HCT116 (cell line): Measurements from ENCODE around the gene FAM13C. TPM values are rescaled to one million over a fixed set of nuclear protein-coding genes. Genes with fewer than 3 reads are reported as not detected.

Experiments
- ATAC-seq: fragments of 200-7000 bp; cut with Tn5 transposase; 2 replicates; pipeline ENCODE4 v1.9.1; 2020; ENCODE audit warnings: mild to moderate bottlenecking, moderate library complexity
- BruUV-seq: library from RNA; stranded (reverse); fragments of 400-500 nt; replicated peaks from 2 replicates; lab custom pipeline; 2021; lab: Mats Ljungman, UMichigan
- CTCF ChIA-PET: fragments of 300-600 bp; sonication (Branson Sonifier 250); formaldehyde crosslinking; loops from one replicate; lab custom pipeline; 2021; ENCODE audit warnings: antibody characterized with exemption; lab: Charles Lee
- POLR2A ChIA-PET: fragments of 300-600, 350-600 bp; sonication (Branson Sonifier 250); formaldehyde crosslinking; loops from one replicate; lab custom pipeline; 2021; ENCODE audit warnings: antibody characterized with exemption; lab: Charles Lee
- RAD21 ChIA-PET, 2 experiments: fragments of 300-600 bp; sonication (Branson Sonifier 250); formaldehyde crosslinking; loops; one replicate each; lab custom pipeline; 2023; ENCODE audit warnings: low total read pairs in 2 of 2; ENCODE audit not compliant: uncharacterized antibody in 2 of 2, unreplicated experiment in 2 of 2, low non-redundant PET in 1 of 2; lab: Charles Lee
- DNase-seq: peaks from one replicate; pipeline ENCODE4 v3.0.0-alpha.2; 2010; ENCODE audit warnings: low read depth, low spot score
- H2AFZ ChIP-seq: fragments of 200-600 bp; shearing (Covaris generic), sonication (generic); 2 replicates; pipeline ENCODE4 v1.6.1; 2017; ENCODE audit warnings: low read depth, mixed run types, mixed read lengths, antibody characterized with exemption, low read length; ENCODE audit not compliant: poor library complexity, severe bottlenecking
- H3K27ac ChIP-seq: 2 replicates; pipeline ENCODE4 v1.5.1; 2012; ENCODE audit warnings: low read depth, low read length
- H3K27me3 ChIP-seq: fragments of 200-600 bp; sonication (generic); 2 replicates; pipeline ENCODE4 v1.6.1; 2016; ENCODE audit warnings: mixed run types, low read length, mixed read lengths; ENCODE audit not compliant: insufficient read depth
- H3K36me3 ChIP-seq, 2 experiments: fragments of 200-500 bp in 1 of 2; fragments of 200-600 bp in 1 of 2; sonication (Bioruptor generic) in 1 of 2; sonication (generic) in 1 of 2; 2 replicates each; pipeline versions ENCODE4 v1.5.1 to v1.6.1; 2014 to 2016; ENCODE audit warnings: low read length in 2 of 2, inconsistent platforms in 1 of 2, mixed read lengths in 1 of 2, mixed run types in 1 of 2; ENCODE audit not compliant: insufficient read depth in 2 of 2, control insufficient read depth in 1 of 2
- H3K4me1 ChIP-seq, 2 experiments: fragments of 200-600 bp in 1 of 2; sonication (generic) in 1 of 2; 2 replicates each; pipeline versions ENCODE4 v1.5.1 to v1.6.1; 2012 to 2017; ENCODE audit warnings: low read length in 2 of 2, inconsistent platforms in 1 of 2, mild to moderate bottlenecking in 1 of 2, mixed read lengths in 1 of 2, mixed run types in 1 of 2, moderate library complexity in 1 of 2; ENCODE audit not compliant: insufficient read depth in 2 of 2, control insufficient read depth in 1 of 2
- H3K4me2 ChIP-seq: fragments of 200-600 bp; sonication (generic); 2 replicates; pipeline ENCODE4 v1.6.1; 2017; ENCODE audit warnings: mixed run types, low read length, mixed read lengths
- H3K4me3 ChIP-seq, 2 experiments: fragments of 200-600 bp in 1 of 2; sonication (generic) in 1 of 2; replicated peaks in 1 of 2; 2 replicates each; pipeline ENCODE4 v1.5.1; 2011 to 2016; ENCODE audit warnings: low read length in 2 of 2, control low read depth in 1 of 2, low read depth in 1 of 2, mild to moderate bottlenecking in 1 of 2, mixed read lengths in 1 of 2, mixed run types in 1 of 2
- H3K79me2 ChIP-seq: fragments of 200-600 bp; sonication (generic); 2 replicates; pipeline ENCODE4 v1.6.1; 2017; ENCODE audit warnings: mild to moderate bottlenecking, mixed run types, low read length, moderate library complexity, mixed read lengths; ENCODE audit not compliant: insufficient read depth
- H3K9ac ChIP-seq: fragments of 200-600 bp; sonication (generic); 2 replicates; pipeline ENCODE4 v1.6.1; 2016; ENCODE audit warnings: low read length, mixed read lengths
- H3K9me2 ChIP-seq: fragments of 200-600 bp; sonication (generic), shearing (Covaris generic); 2 replicates; pipeline ENCODE4 v1.6.1; 2017; ENCODE audit warnings: mixed run types, mild to moderate bottlenecking, moderate library complexity; ENCODE audit not compliant: insufficient read depth
- H3K9me3 ChIP-seq, 2 experiments: fragments of 200-500 bp in 1 of 2; fragments of 200-600 bp in 1 of 2; sonication (Bioruptor generic) in 1 of 2; sonication (generic) in 1 of 2; 2 replicates each; pipeline ENCODE4 v1.6.1; 2014 to 2017; ENCODE audit warnings: low read length in 2 of 2, mixed read lengths in 2 of 2, inconsistent platforms in 1 of 2, low read depth in 1 of 2, mild to moderate bottlenecking in 1 of 2, mixed run types in 1 of 2, moderate library complexity in 1 of 2; ENCODE audit not compliant: control insufficient read depth in 1 of 2, insufficient read depth in 1 of 2
- H4K20me1 ChIP-seq: fragments of 200-600 bp; sonication (generic), shearing (Covaris generic); 2 replicates; pipeline ENCODE4 v1.6.1; 2017; ENCODE audit warnings: mixed run types, mild to moderate bottlenecking, moderate library complexity; ENCODE audit not compliant: insufficient read depth
- CBX3 ChIP-seq: IDR thresholded peaks from 2 replicates; pipeline ENCODE4 v1.6.1; 2012; ENCODE audit warnings: low read depth
- CEBPB ChIP-seq: IDR thresholded peaks from 2 replicates; pipeline ENCODE4 v1.6.1; 2012; ENCODE audit warnings: low read depth
- EGR1 ChIP-seq: IDR thresholded peaks from 2 replicates; pipeline ENCODE4 v1.6.1; 2012; ENCODE audit warnings: low read depth
- ELF1 ChIP-seq: IDR thresholded peaks from 2 replicates; pipeline ENCODE4 v1.6.1; 2012; ENCODE audit warnings: low read depth, borderline replicate concordance
- EZH2 ChIP-seq: fragments of 200-600 bp; sonication (generic); IDR thresholded peaks from 2 replicates; pipeline ENCODE4 v1.6.1; 2017; ENCODE audit warnings: antibody characterized with exemption, mixed run types
- EZH2phosphoT487 ChIP-seq: fragments of 200-600 bp; IDR thresholded peaks from 2 replicates; pipeline ENCODE4 v1.6.1; 2018; ENCODE audit warnings: antibody characterized with exemption, borderline replicate concordance
- FOSL1 ChIP-seq: IDR thresholded peaks from 2 replicates; pipeline ENCODE4 v1.6.1; 2012; ENCODE audit warnings: low read depth
- POLR2A ChIP-seq: IDR thresholded peaks from 2 replicates; pipeline ENCODE4 v1.7.0; 2011; ENCODE audit warnings: borderline replicate concordance; ENCODE audit not compliant: insufficient read depth, insufficient read length; ENCODE audit errors: extremely low read depth
- POLR2AphosphoS5 ChIP-seq: IDR thresholded peaks from 2 replicates; pipeline ENCODE4 v1.6.1; 2011; ENCODE audit warnings: mild to moderate bottlenecking, low read depth, low read length, moderate library complexity
- RAD21 ChIP-seq: IDR thresholded peaks from 2 replicates; pipeline ENCODE4 v1.6.1; 2012; ENCODE audit warnings: low read depth, mild to moderate bottlenecking
- SP1 ChIP-seq: IDR thresholded peaks from 2 replicates; pipeline ENCODE4 v1.6.1; 2012; ENCODE audit warnings: low read depth
- TCF7L2 ChIP-seq: IDR thresholded peaks from 2 replicates; pipeline ENCODE4 v1.7.0; 2011; ENCODE audit warnings: borderline replicate concordance, inconsistent platforms; ENCODE audit not compliant: insufficient read depth, insufficient read length; ENCODE audit errors: extremely low read depth
- YY1 ChIP-seq: IDR thresholded peaks from 2 replicates; pipeline ENCODE4 v1.6.1; 2011; ENCODE audit warnings: low read length, low read depth, moderate library complexity, mild to moderate bottlenecking; ENCODE audit not compliant: insufficient replicate concordance; ENCODE audit errors: extremely low read depth
- ZFX ChIP-seq: fragments of 450-650 bp; IDR thresholded peaks from 2 replicates; pipeline ENCODE4 v1.6.1; 2017
- ZNF274 ChIP-seq: fragments of 200-500 bp; sonication (Bioruptor generic); IDR thresholded peaks from 2 replicates; pipeline ENCODE4 v1.6.1; 2014; ENCODE audit warnings: mild to moderate bottlenecking, low read depth, low read length, inconsistent platforms
- intact Hi-C: fragments of 100-400 bp; cut with micrococcal nuclease; formaldehyde crosslinking; loops from 2 replicates; pipeline ENCODE4 v1.10.0; 2022
- total RNA-seq: library from RNA; stranded (reverse); gene quantifications from one replicate; pipeline ENCODE4 v1.2.1, GENCODE V29; 2021; ENCODE audit not compliant: unreplicated experiment
- TF ChIP-seq, protein P1 (sequence below): IDR thresholded peaks from 2 replicates; pipeline ENCODE4 v1.6.1; 2012
- TF ChIP-seq, protein P2 (sequence below): IDR thresholded peaks from 2 replicates; pipeline ENCODE4 v1.6.1; 2011; ENCODE audit warnings: mild to moderate bottlenecking, low read length, moderate library complexity; ENCODE audit not compliant: insufficient replicate concordance; ENCODE audit errors: extremely low read depth
- TF ChIP-seq, protein P3 (sequence below): IDR thresholded peaks from 2 replicates; pipeline ENCODE4 v1.6.1; 2012

Gene FAM13C
- total RNA-seq, 1 experiment from 2014 or later: 0.42 TPM

DNA sequence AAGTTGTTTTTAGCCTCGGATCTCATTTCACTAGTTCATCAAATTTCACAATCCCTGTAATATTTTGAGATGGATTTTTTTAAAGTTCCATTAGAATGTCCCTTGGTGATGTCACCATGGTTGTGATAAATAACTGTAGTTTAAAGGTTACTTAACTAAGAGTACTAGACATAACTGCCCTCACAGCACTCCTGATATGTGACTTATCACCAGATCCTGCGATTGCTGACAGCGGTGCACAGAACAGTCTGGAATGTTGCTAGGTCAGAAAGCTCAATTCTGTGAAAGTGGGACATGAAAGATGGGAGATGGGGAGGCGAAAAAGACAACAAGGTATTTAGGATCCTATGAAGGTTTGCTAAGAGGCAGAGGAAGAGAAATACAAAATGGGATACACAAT, 40.2 kb downstream of the FAM13C start:
- H3K4me2 ChIP-seq: no peak overlapping the region
- no peaks in the 10 kb centered on the region for H4K20me1 ChIP-seq
- ChIA-PET CTCF (no interaction called here), RAD21 (no interaction called here)
- no peaks in the 10 kb centered on the region for H3K4me1 ChIP-seq
- intact Hi-C loops: no loop called here
- no peaks in the 10 kb centered on the region for H3K36me3 ChIP-seq
- no peaks in the 10 kb centered on the region for H3K9me2 ChIP-seq
- no peak overlapping the region for H3K27ac ChIP-seq
- no peak overlapping the region for H3K4me3 ChIP-seq
- H3K79me2 ChIP-seq: no peaks in the 10 kb centered on the region
- DNase-seq: no peak
- no peaks in the 10 kb centered on the region for H3K9me3 ChIP-seq
- no peak overlapping the region for H3K9ac ChIP-seq
- no TSS peak for BruUV-seq
- no peak overlapping the region for H2AFZ ChIP-seq
- 0 out of 2 replicates have a peak, but pooled peaks cover 12% of the 10 kb centered on the region for H3K27me3 ChIP-seq
- ATAC-seq: no peak
- TF ChIP-seq, protein P1, sequence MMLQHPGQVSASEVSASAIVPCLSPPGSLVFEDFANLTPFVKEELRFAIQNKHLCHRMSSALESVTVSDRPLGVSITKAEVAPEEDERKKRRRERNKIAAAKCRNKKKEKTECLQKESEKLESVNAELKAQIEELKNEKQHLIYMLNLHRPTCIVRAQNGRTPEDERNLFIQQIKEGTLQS: no peak
- TF ChIP-seq ELF1 (no peak), ZNF274 (no peak), EZH2 (no peak), EGR1 (no peak), EZH2phosphoT487 (no peak), FOSL1 (no peak), ZFX (no peak), YY1 (no peak)
- TF ChIP-seq, all 23 proteins: peak for 0
- POLR2A ChIA-PET: no interaction called here

DNA sequence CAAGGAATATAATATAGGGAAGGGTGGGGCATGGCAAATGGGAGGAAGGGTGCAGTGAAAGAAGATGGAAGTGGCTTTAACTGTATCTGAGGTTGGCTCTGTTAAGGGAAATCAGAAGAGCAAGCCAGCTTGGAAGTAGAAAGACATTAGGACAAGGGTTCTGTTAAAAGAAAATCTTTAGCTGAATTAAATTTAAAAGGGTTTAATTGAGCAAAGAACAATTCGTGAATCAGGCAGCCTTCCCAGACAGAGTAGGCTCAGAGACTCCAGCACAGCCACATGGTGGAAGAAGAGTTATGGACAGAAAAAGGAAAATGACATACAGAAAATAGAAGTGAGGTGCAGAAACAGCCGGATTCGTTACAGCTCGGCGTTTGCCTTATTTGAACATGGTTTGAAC, 42.0 kb downstream of the FAM13C start:
- BruUV-seq: no TSS peak
- POLR2A ChIA-PET: no interaction called here
- intact Hi-C loops: no loop called here

More for the DNA sequence above, 42.0 kb downstream of the FAM13C start:
- no peak for ATAC-seq
- Histone ChIP-seq H3K27ac (no peak overlapping the region), H3K79me2 (no peaks in the 10 kb centered on the region), H4K20me1 (no peaks in the 10 kb centered on the region), H2AFZ (no peak overlapping the region), H3K36me3 (no peaks in the 10 kb centered on the region), H3K4me1 (no peaks in the 10 kb centered on the region), H3K9me2 (no peaks in the 10 kb centered on the region), H3K4me2 (no peak overlapping the region), H3K9ac (no peak overlapping the region), H3K9me3 (no peaks in the 10 kb centered on the region), H3K27me3 (0 out of 2 replicates have a peak, but pooled peaks cover 4% of the 10 kb centered on the region), H3K4me3 (no peak overlapping the region)
- no peak for TF ChIP-seq POLR2AphosphoS5
- no peak for TF ChIP-seq FOSL1
- TF ChIP-seq TCF7L2: no peak
- TF ChIP-seq CBX3: no peak
- no peak for TF ChIP-seq RAD21
- no peak for TF ChIP-seq ELF1
- TF ChIP-seq, protein P2, sequence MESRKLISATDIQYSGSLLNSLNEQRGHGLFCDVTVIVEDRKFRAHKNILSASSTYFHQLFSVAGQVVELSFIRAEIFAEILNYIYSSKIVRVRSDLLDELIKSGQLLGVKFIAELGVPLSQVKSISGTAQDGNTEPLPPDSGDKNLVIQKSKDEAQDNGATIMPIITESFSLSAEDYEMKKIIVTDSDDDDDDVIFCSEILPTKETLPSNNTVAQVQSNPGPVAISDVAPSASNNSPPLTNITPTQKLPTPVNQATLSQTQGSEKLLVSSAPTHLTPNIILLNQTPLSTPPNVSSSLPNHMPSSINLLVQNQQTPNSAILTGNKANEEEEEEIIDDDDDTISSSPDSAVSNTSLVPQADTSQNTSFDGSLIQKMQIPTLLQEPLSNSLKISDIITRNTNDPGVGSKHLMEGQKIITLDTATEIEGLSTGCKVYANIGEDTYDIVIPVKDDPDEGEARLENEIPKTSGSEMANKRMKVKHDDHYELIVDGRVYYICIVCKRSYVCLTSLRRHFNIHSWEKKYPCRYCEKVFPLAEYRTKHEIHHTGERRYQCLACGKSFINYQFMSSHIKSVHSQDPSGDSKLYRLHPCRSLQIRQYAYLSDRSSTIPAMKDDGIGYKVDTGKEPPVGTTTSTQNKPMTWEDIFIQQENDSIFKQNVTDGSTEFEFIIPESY: no peak
- TF ChIP-seq SP1: no peak
- TF ChIP-seq EZH2: no peak
- TF ChIP-seq ZFX: no peak
- TF ChIP-seq, protein P3, sequence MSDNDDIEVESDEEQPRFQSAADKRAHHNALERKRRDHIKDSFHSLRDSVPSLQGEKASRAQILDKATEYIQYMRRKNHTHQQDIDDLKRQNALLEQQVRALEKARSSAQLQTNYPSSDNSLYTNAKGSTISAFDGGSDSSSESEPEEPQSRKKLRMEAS: no peak
- no peak for TF ChIP-seq POLR2A
- TF ChIP-seq CEBPB: no peak
- ChIA-PET CTCF (no interaction called here), RAD21 (interaction anchor here in 1 of 2 experiments (0.6 kb wide), 1 partner anchor 147 kb away, joined by 6 read pairs; no protein-coding TSS in a partner anchor)
- DNase-seq: no peak
